GM12892 (cell line): Measurements from ENCODE around the gene VWA3A.
"Not testable (repeated sequence)": the region's sequence is repeated elsewhere in the genome, so short reads cannot be mapped to it uniquely, and the experiment has no call there.

ENCODE experiments used
- POLR2A ChIP-seq: IDR thresholded peaks from 2 replicates; pipeline ENCODE4 v1.6.1; 2011; ENCODE audit warnings: low read depth, low read length, control low read depth
- TAF1 ChIP-seq: IDR thresholded peaks from 2 replicates; pipeline ENCODE4 v1.6.1; 2011; ENCODE audit warnings: low read depth, mild to moderate bottlenecking, control low read depth, low read length, borderline replicate concordance

DNA sequence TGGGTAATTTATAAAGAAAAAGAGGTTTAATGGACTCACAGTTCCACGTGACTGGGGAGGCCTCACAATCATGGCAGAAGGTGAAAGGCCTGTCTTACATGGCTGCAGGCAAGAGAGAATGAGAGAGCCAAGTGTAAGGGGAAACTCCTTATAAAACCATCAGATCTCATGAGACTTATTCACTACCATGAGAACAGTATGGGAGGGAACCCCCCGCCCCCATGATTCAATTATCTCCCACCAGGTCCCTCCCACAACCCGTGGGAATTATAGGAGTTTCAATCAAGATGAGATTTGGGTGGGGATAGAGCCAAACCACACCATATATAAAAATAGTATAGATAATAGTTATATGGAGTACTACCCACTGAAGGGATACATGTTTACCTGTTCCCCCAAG, 48.5 kb upstream of the VWA3A start:
- not testable (repeated sequence) for TF ChIP-seq POLR2A, TAF1
